Caco-2 (cell line): ENCODE measurements around the gene IP6K3. TPM values are rescaled to one million over a fixed set of nuclear protein-coding genes. Genes with fewer than 3 reads are reported as not detected.

ENCODE experiments used
- BruUV-seq: library from RNA; stranded (reverse); fragments of 400-500 nt; replicated peaks from 2 replicates; lab custom pipeline; 2021; lab: Mats Ljungman, UMichigan
- CTCF ChIA-PET: fragments of 300-600 bp; sonication (Branson Sonifier 250); formaldehyde crosslinking; loops from one replicate; lab custom pipeline; 2022; ENCODE audit warnings: antibody characterized with exemption; lab: Charles Lee
- POLR2A ChIA-PET: fragments of 300-600 bp; sonication (Branson Sonifier 250); formaldehyde crosslinking; loops from one replicate; lab custom pipeline; 2022; ENCODE audit warnings: antibody characterized with exemption; lab: Charles Lee
- DNase-seq, 2 experiments: peaks; one replicate each; pipeline versions ENCODE4 v3.0.0 to v3.0.0-alpha.2; 2020 to 2022
- H3K27me3 ChIP-seq: replicated peaks from 2 replicates; pipeline ENCODE4 v1.6.0; 2011; ENCODE audit warnings: low read length; ENCODE audit not compliant: control insufficient read depth, insufficient read depth
- H3K36me3 ChIP-seq: 2 replicates; pipeline ENCODE4 v1.5.1; 2011; ENCODE audit warnings: low read length; ENCODE audit not compliant: control insufficient read depth, insufficient read depth
- H3K4me1 ChIP-seq: fragments of 250-450 bp; sonication (Bioruptor Pico); 2 replicates; pipeline ENCODE4 v1.5.1; 2020; ENCODE audit warnings: mild to moderate bottlenecking
- H3K4me3 ChIP-seq: 2 replicates; pipeline ENCODE4 v1.5.1; 2011; ENCODE audit warnings: low read depth, mild to moderate bottlenecking, control low read depth, low read length
- H3K9me3 ChIP-seq: fragments of 250-450 bp; sonication (Bioruptor Pico); 2 replicates; pipeline ENCODE4 v1.5.1; 2020; ENCODE audit warnings: mild to moderate bottlenecking, moderate library complexity
- H3K27ac Mint-ChIP-seq: one replicate; pipeline ENCODE4 v1.8.0; 2022; ENCODE audit warnings: mixed read lengths; ENCODE audit not compliant: unreplicated experiment
- H3K27me3 Mint-ChIP-seq: one replicate; pipeline ENCODE4 v1.8.0; 2022; ENCODE audit warnings: mixed read lengths; ENCODE audit not compliant: insufficient read depth, unreplicated experiment
- H3K36me3 Mint-ChIP-seq: one replicate; pipeline ENCODE4 v1.8.0; 2022; ENCODE audit warnings: mild to moderate bottlenecking, mixed read lengths; ENCODE audit not compliant: insufficient read depth, unreplicated experiment
- H3K4me1 Mint-ChIP-seq: one replicate; pipeline ENCODE4 v1.8.0; 2022; ENCODE audit warnings: low read depth, mixed read lengths; ENCODE audit not compliant: unreplicated experiment
- H3K4me3 Mint-ChIP-seq: one replicate; pipeline ENCODE4 v1.8.0; 2022; ENCODE audit warnings: mild to moderate bottlenecking, moderate library complexity, mixed read lengths; ENCODE audit not compliant: unreplicated experiment
- H3K9me3 Mint-ChIP-seq: one replicate; pipeline ENCODE4 v1.8.0; 2022; ENCODE audit warnings: mixed read lengths; ENCODE audit not compliant: unreplicated experiment
- CTCF ChIP-seq, 2 experiments: fragments of 200-600 bp in 1 of 2; IDR thresholded peaks; 1 replicate in 1 of 2; 2 replicates in 1 of 2; pipeline versions ENCODE4 v1.5.1 to v1.8.0; 2011 to 2022; ENCODE audit warnings: antibody characterized with exemption in 1 of 2, control low read depth in 1 of 2, inconsistent platforms in 1 of 2, low read depth in 1 of 2, low read length in 1 of 2, mild to moderate bottlenecking in 1 of 2, moderate library complexity in 1 of 2; ENCODE audit not compliant: insufficient read depth in 1 of 2, severe bottlenecking in 1 of 2, unreplicated experiment in 1 of 2
- intact Hi-C: fragments of 100-400 bp; cut with micrococcal nuclease; formaldehyde crosslinking; loops from one replicate; pipeline ENCODE4 v1.10.0; 2022; ENCODE audit not compliant: unreplicated experiment
- total RNA-seq: library from RNA; stranded (reverse); gene quantifications from 2 replicates; pipeline ENCODE4 v1.2.3, GENCODE V29; 2022

IP6K3 gene
- total RNA-seq, 1 experiment from 2014 or later: 0.45 TPM

GRCh38 chr6:33694401-33694931 lies 52.2 kb downstream of the IP6K3 start:
- intact Hi-C loops: no loop called here
- no peak overlapping the region for H3K4me3 Mint-ChIP-seq
- CTCF ChIA-PET: interaction anchor here (0.6 to 1.6 kb wide), 3 partner anchors 17 to 104 kb away, joined by 3 to 5 read pairs (median 4); partner anchors contain the start of gene UQCC2
- Histone ChIP-seq H3K27me3 (no peaks in the 10 kb centered on the region), H3K9me3 (no peaks in the 10 kb centered on the region), H3K4me3 (no peak overlapping the region), H3K36me3 (peaks cover 15% of the 10 kb centered on the region), H3K4me1 (peaks cover 8% of the 10 kb centered on the region)
- H3K36me3 Mint-ChIP-seq: peaks cover 74% of the 10 kb centered on the region
- H3K27me3 Mint-ChIP-seq: no peaks in the 10 kb centered on the region
- no peaks in the 10 kb centered on the region for H3K9me3 Mint-ChIP-seq
- POLR2A ChIA-PET: no interaction called here
- no peak overlapping the region for H3K27ac Mint-ChIP-seq
- H3K4me1 Mint-ChIP-seq: peaks cover 8% of the 10 kb centered on the region
- no peak for TF ChIP-seq CTCF (IDR thresholded peaks at IDR 0.05; ENCODE audit: insufficient read depth in 1 of 2, low read depth in 1 of 2, low read length in 1 of 2, severe bottlenecking in 1 of 2, unreplicated experiment in 1 of 2)
- no TSS peak for BruUV-seq
- DNase-seq: no peak

GRCh38 chr6:33693186-33694105 lies 53.3 kb downstream of the IP6K3 start:
- intact Hi-C loops: no loop called here
- ChIA-PET CTCF (interaction anchor here (0.6 to 1.6 kb wide), 3 partner anchors 18 to 103 kb away, joined by 3 to 5 read pairs (median 4); partner anchors contain the start of gene UQCC2), POLR2A (no interaction called here)
- no peaks in the 10 kb centered on the region for H3K9me3 Mint-ChIP-seq
- no peak for TF ChIP-seq CTCF (IDR thresholded peaks at IDR 0.05; ENCODE audit: insufficient read depth in 1 of 2, low read depth in 1 of 2, low read length in 1 of 2, severe bottlenecking in 1 of 2, unreplicated experiment in 1 of 2)
- H3K4me1 Mint-ChIP-seq: peaks cover 8% of the 10 kb centered on the region
- H3K4me3 ChIP-seq: no peak overlapping the region
- peaks cover 8% of the 10 kb centered on the region for H3K4me1 ChIP-seq
- no TSS peak for BruUV-seq
- no peaks in the 10 kb centered on the region for H3K9me3 ChIP-seq
- H3K4me3 Mint-ChIP-seq: no peak overlapping the region
- no peak overlapping the region for H3K27ac Mint-ChIP-seq
- H3K36me3 ChIP-seq: peaks cover 14% of the 10 kb centered on the region
- H3K27me3 Mint-ChIP-seq: no peaks in the 10 kb centered on the region
- DNase-seq: no peak
- H3K27me3 ChIP-seq: no peaks in the 10 kb centered on the region
- peaks cover 83% of the 10 kb centered on the region for H3K36me3 Mint-ChIP-seq

GRCh38 chr6:33692760-33693158 lies 53.9 kb downstream of the IP6K3 start:
- ChIA-PET POLR2A (no interaction called here), CTCF (no interaction called here)
- no peak overlapping the region for H3K4me3 Mint-ChIP-seq
- peak overlapping the region; percentile 42 for H3K27ac Mint-ChIP-seq
- Histone ChIP-seq H3K4me3 (no peak overlapping the region), H3K36me3 (peaks cover 9% of the 10 kb centered on the region), H3K27me3 (no peaks in the 10 kb centered on the region), H3K4me1 (peaks cover 8% of the 10 kb centered on the region), H3K9me3 (no peaks in the 10 kb centered on the region)
- H3K36me3 Mint-ChIP-seq: peaks cover 77% of the 10 kb centered on the region
- H3K4me1 Mint-ChIP-seq: peaks cover 8% of the 10 kb centered on the region
- intact Hi-C loops: no loop called here
- no peaks in the 10 kb centered on the region for H3K27me3 Mint-ChIP-seq
- H3K9me3 Mint-ChIP-seq: no peaks in the 10 kb centered on the region
- DNase-seq: no peak
- TF ChIP-seq CTCF (IDR thresholded peaks at IDR 0.05; ENCODE audit: insufficient read depth in 1 of 2, low read depth in 1 of 2, low read length in 1 of 2, severe bottlenecking in 1 of 2, unreplicated experiment in 1 of 2): no peak
- no TSS peak for BruUV-seq
